ENCODE results near the gene MAN2C1.
"Not testable (repeated sequence)": the region's sequence is repeated elsewhere in the genome, so short reads cannot be mapped to it uniquely, and the experiment has no call there.

MAN2C1 gene

DNA sequence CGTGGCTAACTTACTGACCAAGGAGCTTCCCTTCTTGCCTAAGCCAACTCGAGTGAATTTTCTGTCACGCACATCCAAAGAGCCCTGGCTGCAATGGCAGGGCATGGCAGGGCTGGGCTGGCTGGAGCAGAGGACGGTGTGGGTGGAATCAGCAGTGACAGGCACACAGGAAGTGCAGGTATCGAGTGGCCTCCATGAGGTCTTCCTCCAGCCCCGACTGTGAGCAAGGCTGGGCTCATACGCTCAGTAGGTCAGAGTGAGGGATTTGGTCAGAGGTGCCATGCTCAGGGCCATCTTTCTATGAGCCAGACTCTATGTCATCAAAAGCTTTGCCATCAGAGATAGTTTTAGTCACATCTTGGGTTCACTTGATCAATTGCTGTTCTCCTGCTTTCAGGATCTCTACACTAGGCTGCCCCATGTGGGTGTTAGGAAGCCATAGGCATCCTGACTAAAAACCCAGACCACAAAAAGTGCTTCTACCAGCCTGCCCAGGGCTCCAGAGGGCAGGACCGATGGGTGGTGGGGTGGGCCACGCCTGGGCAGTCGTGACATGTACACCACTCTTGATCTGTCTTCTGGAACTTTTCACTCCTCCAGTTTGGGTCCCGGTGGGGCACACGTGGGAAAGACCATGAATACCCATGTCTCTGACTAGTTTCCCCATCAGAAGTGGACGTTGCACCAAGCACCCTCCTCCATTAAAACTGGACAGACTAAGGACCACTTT lies 55.1 kb downstream of the MAN2C1 start:
- DNase-seq (ENCODE audit: low spot score) = no peak
- FAIRE-seq = no peak

DNA sequence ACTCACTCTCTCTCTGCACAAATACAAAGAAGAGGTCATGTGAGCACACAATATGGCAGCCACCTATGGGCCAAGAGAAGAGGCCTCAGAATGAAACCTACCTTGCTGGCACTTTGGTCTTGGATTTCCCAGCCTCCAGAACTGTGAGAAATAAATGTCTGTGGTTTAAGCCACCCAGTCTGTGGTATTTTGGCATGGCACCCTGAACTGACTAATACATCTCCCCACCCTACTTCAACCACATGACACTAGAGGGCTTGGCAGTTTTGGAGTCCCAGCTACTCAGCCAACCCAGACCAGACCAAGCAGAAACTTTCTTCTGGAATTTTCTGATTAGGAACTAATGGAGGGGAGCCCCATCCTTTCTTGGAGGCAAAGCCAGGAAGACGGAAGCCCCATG lies 55.9 kb downstream of the MAN2C1 start:
- FAIRE-seq = not testable (repeated sequence)
- peak; percentile 46 for DNase-seq (ENCODE audit: low spot score)

DNA sequence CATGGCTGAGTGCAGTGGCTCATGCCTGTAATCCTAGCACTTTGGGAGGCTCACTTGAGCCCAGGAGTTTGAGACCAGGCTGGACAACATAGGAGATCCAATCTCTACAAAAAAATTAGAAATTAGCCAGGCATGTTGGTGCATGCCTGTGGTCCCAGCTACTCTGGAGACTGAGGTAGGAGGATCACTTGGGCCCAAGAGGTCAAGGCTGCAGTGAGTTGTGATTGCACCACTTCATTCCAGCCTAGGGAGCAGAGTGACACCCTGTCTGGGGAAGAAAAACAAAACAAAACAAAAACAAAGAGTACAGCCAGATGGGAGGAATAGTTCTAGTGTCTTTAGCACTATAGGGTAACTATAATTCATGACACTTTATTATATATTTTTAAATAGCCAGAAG lies 58.7 kb downstream of the MAN2C1 start:
- FAIRE-seq (no peak), DNase-seq (ENCODE audit: low spot score) (no peak)

DNA sequence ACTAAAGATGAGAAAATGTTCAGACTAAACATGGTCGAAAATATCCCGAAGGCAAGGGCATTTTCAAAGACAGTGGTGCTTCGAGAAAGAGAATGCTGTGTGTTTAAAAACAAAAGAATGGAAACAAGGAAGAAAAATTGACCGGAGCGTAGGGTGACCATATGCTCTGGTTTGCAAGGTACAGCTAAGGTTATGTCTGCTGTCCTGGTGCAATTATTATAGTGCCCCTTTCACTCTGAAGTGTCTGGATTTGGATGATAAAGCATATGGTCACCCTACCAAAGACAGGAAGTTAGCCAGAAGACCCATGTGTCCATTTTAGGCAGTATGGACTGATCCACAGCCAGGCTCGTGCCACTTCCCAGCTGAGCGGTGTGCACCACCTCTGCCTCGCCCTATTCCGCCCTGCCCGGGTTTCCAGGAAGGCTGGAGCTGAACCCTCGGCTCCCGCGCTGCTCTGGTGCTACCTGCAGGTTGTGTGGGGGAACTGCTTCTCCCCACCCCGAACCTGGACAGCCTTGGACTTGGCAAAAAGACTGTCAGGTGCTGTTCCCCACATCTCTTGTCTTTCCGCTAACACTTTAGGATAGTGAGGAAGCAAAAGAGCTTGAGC lies 60.5 kb downstream of the MAN2C1 start:
- DNase-seq (ENCODE audit: low spot score) = peak; percentile 79
- no peak for FAIRE-seq

DNA sequence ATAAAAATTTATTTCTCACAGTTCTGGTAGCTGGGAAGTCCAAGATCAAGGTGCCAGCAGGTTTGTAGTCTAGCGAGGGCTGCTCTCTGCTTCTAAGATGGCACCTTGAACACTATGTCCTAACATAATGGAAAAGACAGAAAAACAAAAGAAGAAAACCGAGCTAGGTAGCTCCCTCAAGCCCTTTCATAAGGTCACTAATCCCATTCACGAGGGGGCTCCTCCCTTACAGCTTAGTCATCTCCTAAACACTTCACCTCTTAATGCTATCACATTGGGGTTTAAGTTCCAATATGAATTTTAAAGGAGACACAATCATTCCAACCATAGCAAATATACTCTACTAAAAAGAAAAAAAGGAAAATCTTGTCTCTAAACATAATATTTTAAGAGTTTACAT lies 62.2 kb downstream of the MAN2C1 start:
- FAIRE-seq (no peak), DNase-seq (ENCODE audit: low spot score) (no peak)
